ENCODE measurements around the gene MDM1.

DNA sequence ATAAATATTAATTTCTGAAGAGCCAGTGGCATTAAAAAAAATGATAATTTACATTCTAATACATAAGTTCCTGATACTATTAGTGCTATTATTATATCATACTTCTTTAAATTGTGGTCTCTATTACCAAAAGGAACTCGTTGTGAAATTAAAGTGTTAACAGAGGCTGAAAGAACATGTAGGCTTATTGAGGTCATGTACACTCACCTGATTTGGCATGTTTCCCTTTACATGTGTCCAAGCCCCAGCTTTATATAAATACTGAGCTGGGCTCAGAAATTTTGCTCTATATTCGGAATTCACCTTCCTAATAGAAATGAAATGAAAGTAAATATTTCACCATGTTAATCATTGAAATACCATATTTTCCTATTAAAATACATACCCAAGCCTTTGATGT, 11.0 kb downstream of the MDM1 start:
- no peak for TF ChIP-seq FOXM1 (IDR thresholded peaks at IDR 0.05; ENCODE audit: borderline replicate concordance)
- TF ChIP-seq ZNF384 (IDR thresholded peaks at IDR 0.05), result no peak
- TF ChIP-seq LEF1 (IDR thresholded peaks at IDR 0.05; ENCODE audit: borderline replicate concordance), result no peak
- no peak for TF ChIP-seq L3MBTL2 (conservative IDR thresholded peaks at IDR 0.05)
- TF ChIP-seq TARDBP (IDR thresholded peaks at IDR 0.05), result no peak
- TF ChIP-seq BHLHE40 (IDR thresholded peaks at IDR 0.05; ENCODE audit: borderline replicate concordance), result no peak
- TF ChIP-seq, protein P1, sequence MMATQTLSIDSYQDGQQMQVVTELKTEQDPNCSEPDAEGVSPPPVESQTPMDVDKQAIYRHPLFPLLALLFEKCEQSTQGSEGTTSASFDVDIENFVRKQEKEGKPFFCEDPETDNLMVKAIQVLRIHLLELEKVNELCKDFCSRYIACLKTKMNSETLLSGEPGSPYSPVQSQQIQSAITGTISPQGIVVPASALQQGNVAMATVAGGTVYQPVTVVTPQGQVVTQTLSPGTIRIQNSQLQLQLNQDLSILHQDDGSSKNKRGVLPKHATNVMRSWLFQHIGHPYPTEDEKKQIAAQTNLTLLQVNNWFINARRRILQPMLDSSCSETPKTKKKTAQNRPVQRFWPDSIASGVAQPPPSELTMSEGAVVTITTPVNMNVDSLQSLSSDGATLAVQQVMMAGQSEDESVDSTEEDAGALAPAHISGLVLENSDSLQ (IDR thresholded peaks at IDR 0.05), result no peak
- no peak for TF ChIP-seq SP1 (IDR thresholded peaks at IDR 0.05)

Data from HEK293T (cell line).